K562 (cell line): ENCODE measurements around the gene TXNRD2. TPM values are rescaled to one million over a fixed set of nuclear protein-coding genes. Genes with fewer than 3 reads are reported as not detected.

Experiments
- ATAC-seq: fragments of 200-7000 bp; cut with Tn5 transposase; 3 replicates; pipeline ENCODE4 v1.9.1; 2020; ENCODE audit warnings: moderate library complexity
- BruUV-seq: library from RNA; stranded (reverse); fragments of 400-500 nt; replicated peaks from 2 replicates; lab custom pipeline; 2021; lab: Mats Ljungman, UMichigan
- CTCF ChIA-PET: fragments of 300-600 bp; formaldehyde crosslinking; extraction: SDS; loops from one replicate; lab custom pipeline; 2021; ENCODE audit warnings: low intra/inter-chr PET ratio; lab: Yijun Ruan, JAX
- POLR2A ChIA-PET: fragments of 300-600, 350-650 bp; sonication (Branson Sonifier 250); formaldehyde crosslinking; extraction: SDS; loops from one replicate; lab custom pipeline; 2021; ENCODE audit warnings: antibody characterized with exemption, inconsistent platforms; lab: Yijun Ruan, JAX
- DNase-seq, 4 experiments: peaks; one replicate each; pipeline versions ENCODE4 v3.0.0 to v3.0.0-alpha.2; 2011 to 2018; ENCODE audit warnings: low spot score in 3 of 4, mixed read lengths in 3 of 4; ENCODE audit errors: extremely low read depth in 1 of 4
- FAIRE-seq: peaks from 2 replicates; lab custom pipeline; 2011; peaks lifted over from hg19 to GRCh38; lab: Jason Lieb, UNC
- H2AFZ ChIP-seq: 2 replicates; pipeline ENCODE4 v1.6.0; 2011; ENCODE audit warnings: low read depth, low read length, control low read depth, inconsistent platforms
- H3K27ac ChIP-seq: fragments of 200-600 bp; 3 replicates; pipeline ENCODE4 v1.8.0; 2011; ENCODE audit warnings: low read depth, mild to moderate bottlenecking, control low read depth, inconsistent platforms, low read length, moderate library complexity, mixed read lengths; ENCODE audit errors: extremely low read depth
- H3K27me3 ChIP-seq, 2 experiments: fragments of 300-600 bp in 1 of 2; 2 replicates in 1 of 2; 3 replicates in 1 of 2; pipeline versions ENCODE4 v1.6.0 to v1.8.0; 2011; ENCODE audit warnings: inconsistent platforms in 2 of 2, low read length in 2 of 2, mild to moderate bottlenecking in 1 of 2, mixed read lengths in 1 of 2, moderate library complexity in 1 of 2; ENCODE audit not compliant: control insufficient read depth in 2 of 2, insufficient read depth in 2 of 2
- H3K36me3 ChIP-seq: fragments of 300-600 bp; 3 replicates; pipeline ENCODE4 v1.8.0; 2011; ENCODE audit warnings: mild to moderate bottlenecking, low read length, inconsistent platforms; ENCODE audit not compliant: control insufficient read depth, insufficient read depth
- H3K4me1 ChIP-seq, 2 experiments: fragments of 200-600 bp in 1 of 2; replicated peaks in 1 of 2; 2 replicates in 1 of 2; 3 replicates in 1 of 2; pipeline versions ENCODE4 v1.5.1 to v1.8.0; 2011; ENCODE audit warnings: inconsistent platforms in 2 of 2, low read length in 2 of 2, mild to moderate bottlenecking in 1 of 2, mixed read lengths in 1 of 2, moderate library complexity in 1 of 2; ENCODE audit not compliant: control insufficient read depth in 2 of 2, insufficient read depth in 2 of 2
- H3K4me2 ChIP-seq: 2 replicates; pipeline ENCODE4 v1.6.1; 2011; ENCODE audit warnings: low read length, control low read depth, inconsistent platforms, mixed read lengths; ENCODE audit not compliant: insufficient read depth
- H3K4me3 ChIP-seq: fragments of 200-600 bp; sonication (generic), shearing (Covaris generic); 2 replicates; pipeline ENCODE4 v1.5.1; 2016; ENCODE audit warnings: control low read depth, inconsistent platforms
- H3K79me2 ChIP-seq: fragments of 200-600 bp; 3 replicates; pipeline ENCODE4 v1.8.0; 2011; ENCODE audit warnings: low read length, inconsistent platforms; ENCODE audit not compliant: control insufficient read depth, insufficient read depth
- H3K9ac ChIP-seq, 2 experiments: 2 replicates each; pipeline versions ENCODE4 v1.6.0 to v1.6.1; 2011; ENCODE audit warnings: low read depth in 2 of 2, low read length in 2 of 2, control low read depth in 1 of 2, inconsistent platforms in 1 of 2, mild to moderate bottlenecking in 1 of 2, mixed read lengths in 1 of 2; ENCODE audit not compliant: insufficient read depth in 1 of 2
- H3K9me1 ChIP-seq: one replicate; pipeline ENCODE4 v1.6.0; 2011; ENCODE audit warnings: inconsistent platforms, mild to moderate bottlenecking, low read length, moderate library complexity; ENCODE audit not compliant: control insufficient read depth, insufficient read depth
- H3K9me3 ChIP-seq: replicated peaks from 2 replicates; pipeline ENCODE4 v1.5.1; 2011; ENCODE audit warnings: low read depth, low read length, inconsistent platforms; ENCODE audit not compliant: control insufficient read depth, insufficient read depth
- H4K20me1 ChIP-seq: replicated peaks from 2 replicates; pipeline ENCODE4 v1.6.1; 2011; ENCODE audit warnings: low read length, inconsistent platforms, mixed read lengths; ENCODE audit not compliant: control insufficient read depth, insufficient read depth
- ASH1L ChIP-seq: fragments of 450-650 bp; IDR thresholded peaks from 2 replicates; pipeline ENCODE4 v1.6.1; 2018; ENCODE audit warnings: borderline replicate concordance, mild to moderate bottlenecking, low read depth; ENCODE audit not compliant: partially characterized antibody
- ATF4 ChIP-seq: fragments of 450-650 bp; formaldehyde crosslinking; IDR thresholded peaks from 2 replicates; pipeline ENCODE4 v1.4.0; 2022; ENCODE audit warnings: mild to moderate bottlenecking, moderate library complexity
- BCL6 ChIP-seq: fragments of 250-450 bp; sonication (Bioruptor Pico); IDR thresholded peaks from 2 replicates; pipeline ENCODE4 v1.4.0; 2020
- BRD9 ChIP-seq: fragments of 450-650 bp; IDR thresholded peaks from 2 replicates; pipeline ENCODE4 v1.6.1; 2018; ENCODE audit warnings: low read depth; ENCODE audit not compliant: partially characterized antibody
- CEBPG ChIP-seq, 3 experiments: fragments of 200-800 bp in 1 of 3; sonication (Bioruptor generic) in 1 of 3; sonication (generic) in 1 of 3; formaldehyde crosslinking in 1 of 3; IDR thresholded peaks in 2 of 3; conservative IDR thresholded peaks in 1 of 3; 2 replicates each; pipeline versions ENCODE4 v1.6.1 to v1.8.0; 2016 to 2022; ENCODE audit warnings: missing compliant biosample characterization in 2 of 3, missing genetic modification characterization in 2 of 3, mild to moderate bottlenecking in 1 of 3, missing genetic modification reagents in 1 of 3
- DMBX1 ChIP-seq: fragments of 250-450 bp; sonication (Bioruptor Pico); IDR thresholded peaks from 2 replicates; pipeline ENCODE4 v1.8.0; 2022; ENCODE audit warnings: inconsistent platforms, mild to moderate bottlenecking, moderate library complexity, borderline replicate concordance
- EWSR1 ChIP-seq: fragments of 450-650 bp; IDR thresholded peaks from 2 replicates; pipeline ENCODE4 v1.6.1; 2018; ENCODE audit warnings: borderline replicate concordance, mild to moderate bottlenecking, low read depth, moderate library complexity; ENCODE audit not compliant: partially characterized antibody
- GABPB2 ChIP-seq: fragments of 250-450 bp; sonication (Bioruptor Pico); conservative IDR thresholded peaks from 2 replicates; pipeline ENCODE4 v1.5.1; 2021; ENCODE audit warnings: mild to moderate bottlenecking
- HDGF ChIP-seq: fragments of 450-650 bp; IDR thresholded peaks from 2 replicates; pipeline ENCODE4 v1.6.1; 2016
- MEF2A ChIP-seq: IDR thresholded peaks from 2 replicates; pipeline ENCODE4 v1.6.1; 2011; ENCODE audit warnings: low read depth, mild to moderate bottlenecking, low read length, moderate library complexity; ENCODE audit not compliant: control insufficient read depth
- MTA3 ChIP-seq: fragments of 450-650 bp; formaldehyde crosslinking; IDR thresholded peaks from 2 replicates; pipeline ENCODE4 v1.6.1; 2017; ENCODE audit warnings: mild to moderate bottlenecking, borderline replicate concordance
- RHOXF2B ChIP-seq: fragments of 250-450 bp; sonication (Bioruptor Pico); conservative IDR thresholded peaks from 2 replicates; pipeline ENCODE4 v1.5.1; 2021
- SIRT6 ChIP-seq: IDR thresholded peaks from one replicate; pipeline ENCODE4 v1.6.1; 2012; ENCODE audit warnings: low read depth, mild to moderate bottlenecking, control low read depth, inconsistent platforms, low read length, moderate library complexity
- SUPT5H ChIP-seq: fragments of 450-650 bp; IDR thresholded peaks from 2 replicates; pipeline ENCODE4 v1.6.1; 2016
- TGIF2 ChIP-seq: sonication (generic); formaldehyde crosslinking; IDR thresholded peaks from 2 replicates; pipeline ENCODE4 v1.8.1; 2022; ENCODE audit warnings: mild to moderate bottlenecking, missing genetic modification reagents, moderate library complexity
- TSC22D4 ChIP-seq: fragments of 450-650 bp; IDR thresholded peaks from 2 replicates; pipeline ENCODE4 v1.6.1; 2016; ENCODE audit warnings: missing genetic modification characterization, missing biosample characterization, control low read depth
- ZNF124 ChIP-seq: sonication (generic); formaldehyde crosslinking; IDR thresholded peaks from 2 replicates; pipeline ENCODE4 v1.8.1; 2022; ENCODE audit warnings: missing genetic modification reagents
- ZNF57 ChIP-seq: fragments of 450-650 bp; formaldehyde crosslinking; IDR thresholded peaks from 2 replicates; pipeline ENCODE4 v1.4.0; 2020; ENCODE audit warnings: mild to moderate bottlenecking, moderate library complexity
- ZNF764 ChIP-seq: fragments of 250-450 bp; sonication (Bioruptor Pico); IDR thresholded peaks from 2 replicates; pipeline ENCODE4 v1.4.0; 2020; ENCODE audit warnings: low read depth, mild to moderate bottlenecking, moderate library complexity
- WGBS: fragments of 100-300 bp; shearing (Covaris generic); methylation state at CpG from one replicate; pipeline ENCODE4 v1.1.6; 2016; ENCODE audit warnings: low coverage, mixed read lengths; ENCODE audit not compliant: insufficient coverage; ENCODE audit errors: missing lambda C conversion rate; 5-methylcytosine and 5-hydroxymethylcytosine counted together
- in situ Hi-C: fragments of 300-500 bp; cut with MboI; formaldehyde crosslinking; loops from 4 replicates; pipeline ENCODE4 v1.15.0; 2018; ENCODE audit warnings: inconsistent platforms, mixed read lengths
- intact Hi-C: fragments of 100-400 bp; cut with micrococcal nuclease; formaldehyde crosslinking; loops from 2 replicates; pipeline ENCODE4 v1.14.2; 2022
- polyA plus RNA-seq, 8 experiments: library from polyadenylated mRNA; depleted of rRNA in 4 of 8; stranded (reverse) in 5 of 8; unstranded in 3 of 8; fragments of >200 nt; fragmentation: Nextera tagmentation in 2 of 8; fragmentation: Illumina TruSeq in 1 of 8; extraction: Ambion mirVana in 2 of 8; extraction: Trizol in 1 of 8; gene quantifications; 2 replicates each; pipeline versions ENCODE4 v1.2.1 to v1.2.3, GENCODE V29; 2011 to 2014; ENCODE audit warnings: inconsistent platforms in 1 of 8, missing spikeins in 1 of 8
- total RNA-seq, 7 experiments: library from RNA; depleted of rRNA in 6 of 7; stranded (reverse); fragments of >200 nt in 6 of 7; fragmentation: Illumina TruSeq in 2 of 7; extraction: Trizol in 2 of 7; gene quantifications; 2 replicates each; pipeline versions ENCODE4 v1.2.1 to v1.2.3, GENCODE V29; 2011 to 2021; ENCODE audit warnings: low replicate concordance in 1 of 7
- TF ChIP-seq, protein P1 (sequence below): IDR thresholded peaks from 2 replicates; pipeline ENCODE4 v1.6.1; 2014; ENCODE audit warnings: antibody characterized with exemption
- TF ChIP-seq, protein P2 (sequence below): fragments of 250-450 bp; sonication (Bioruptor Pico); IDR thresholded peaks from 2 replicates; pipeline ENCODE4 v1.8.0; 2021; ENCODE audit warnings: moderate library complexity, mild to moderate bottlenecking, inconsistent platforms

The TXNRD2 gene
- total and polyA plus RNA-seq, 9 of the 15 experiments (the other 6 are each of a cell fraction or from before 2014, with no cell fraction given) = 3.3 to 80.2 (median 49.4) TPM

DNA sequence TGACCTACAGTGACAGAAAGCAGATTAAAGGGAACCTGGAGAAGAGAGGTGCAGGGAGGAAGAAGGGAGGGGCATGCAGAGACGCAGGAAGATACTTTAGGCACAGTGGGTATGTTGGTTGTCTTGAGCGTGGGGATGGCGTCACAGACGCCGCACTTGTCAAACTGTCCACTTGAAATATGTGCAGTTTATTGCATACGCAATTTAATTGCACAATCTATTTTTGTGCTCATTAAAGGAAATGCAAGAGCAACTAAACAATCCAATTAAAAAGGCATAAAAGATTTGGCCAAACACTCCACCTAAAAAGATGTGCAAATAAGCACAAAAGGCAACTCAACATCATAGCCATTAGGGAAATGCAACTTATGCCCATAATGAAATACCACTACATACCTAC, 103.7 kb downstream of the TXNRD2 start:
- Histone ChIP-seq H3K9me1 (peaks cover 4% of the 10 kb centered on the region), H3K4me3 (no peak overlapping the region), H3K4me2 (no peak overlapping the region), H2AFZ (no peak overlapping the region), H3K36me3 (no peaks in the 10 kb centered on the region), H3K27me3 (no peaks in the 10 kb centered on the region), H3K4me1 (peaks cover 0 to 4% of the 10 kb centered on the region in 2 experiments; a peak in 2 of 5 replicates), H4K20me1 (peaks cover 16% of the 10 kb centered on the region), H3K9me3 (no peaks in the 10 kb centered on the region), H3K9ac (no peak overlapping the region), H3K27ac (no peak overlapping the region), H3K79me2 (no peaks in the 10 kb centered on the region)
- FAIRE-seq (no peak), DNase-seq (no peak), ATAC-seq (no peak)
- in situ Hi-C loops = no loop called here
- ChIA-PET POLR2A (interaction anchor here (0.6 to 2.7 kb wide), 3 partner anchors 11 to 549 kb away, joined by 3 to 10 read pairs (median 4); partner anchors contain the start of genes GNB1L and RTL10), CTCF (no interaction called here)
- intact Hi-C loops = no loop called here
- 79% methylated on average over 6 of the region's 6 CpGs for WGBS
- BruUV-seq = no TSS peak
- no peak for TF ChIP-seq HDGF
- no peak for TF ChIP-seq BCL6 (CRISPR knock-in tag)
- no peak for TF ChIP-seq EWSR1
- TF ChIP-seq SUPT5H = no peak
- TF ChIP-seq, protein P1, sequence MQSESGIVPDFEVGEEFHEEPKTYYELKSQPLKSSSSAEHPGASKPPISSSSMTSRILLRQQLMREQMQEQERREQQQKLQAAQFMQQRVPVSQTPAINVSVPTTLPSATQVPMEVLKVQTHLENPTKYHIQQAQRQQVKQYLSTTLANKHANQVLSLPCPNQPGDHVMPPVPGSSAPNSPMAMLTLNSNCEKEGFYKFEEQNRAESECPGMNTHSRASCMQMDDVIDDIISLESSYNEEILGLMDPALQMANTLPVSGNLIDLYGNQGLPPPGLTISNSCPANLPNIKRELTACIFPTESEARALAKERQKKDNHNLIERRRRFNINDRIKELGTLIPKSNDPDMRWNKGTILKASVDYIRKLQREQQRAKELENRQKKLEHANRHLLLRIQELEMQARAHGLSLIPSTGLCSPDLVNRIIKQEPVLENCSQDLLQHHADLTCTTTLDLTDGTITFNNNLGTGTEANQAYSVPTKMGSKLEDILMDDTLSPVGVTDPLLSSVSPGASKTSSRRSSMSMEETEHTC = no peak
- TF ChIP-seq DMBX1 = no peak
- TF ChIP-seq SIRT6 = no peak
- no peak for TF ChIP-seq ZNF124 (CRISPR knock-in tag)
- TF ChIP-seq, protein P2, sequence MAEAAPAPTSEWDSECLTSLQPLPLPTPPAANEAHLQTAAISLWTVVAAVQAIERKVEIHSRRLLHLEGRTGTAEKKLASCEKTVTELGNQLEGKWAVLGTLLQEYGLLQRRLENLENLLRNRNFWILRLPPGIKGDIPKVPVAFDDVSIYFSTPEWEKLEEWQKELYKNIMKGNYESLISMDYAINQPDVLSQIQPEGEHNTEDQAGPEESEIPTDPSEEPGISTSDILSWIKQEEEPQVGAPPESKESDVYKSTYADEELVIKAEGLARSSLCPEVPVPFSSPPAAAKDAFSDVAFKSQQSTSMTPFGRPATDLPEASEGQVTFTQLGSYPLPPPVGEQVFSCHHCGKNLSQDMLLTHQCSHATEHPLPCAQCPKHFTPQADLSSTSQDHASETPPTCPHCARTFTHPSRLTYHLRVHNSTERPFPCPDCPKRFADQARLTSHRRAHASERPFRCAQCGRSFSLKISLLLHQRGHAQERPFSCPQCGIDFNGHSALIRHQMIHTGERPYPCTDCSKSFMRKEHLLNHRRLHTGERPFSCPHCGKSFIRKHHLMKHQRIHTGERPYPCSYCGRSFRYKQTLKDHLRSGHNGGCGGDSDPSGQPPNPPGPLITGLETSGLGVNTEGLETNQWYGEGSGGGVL (CRISPR knock-in tag) = 0 out of 2 replicates have a peak, but pooled peaks have one; percentile 5
- TF ChIP-seq TSC22D4 (tag) = 0 out of 2 replicates have a peak, but pooled peaks have one; percentile 59
- TF ChIP-seq TGIF2 = no peak
- no peak for TF ChIP-seq BRD9
- no peak for TF ChIP-seq RHOXF2B (CRISPR knock-in tag)
- no peak for TF ChIP-seq ZNF764 (CRISPR knock-in tag)
- no peak for TF ChIP-seq ATF4
- TF ChIP-seq CEBPG (CRISPR knock-in tag; IDR thresholded peaks at IDR 0.05) = peak; percentile 47; the same call in 1 of the 2 replicates
- peak; percentile 71 to 75; a peak in 3 of 4 replicates for TF ChIP-seq CEBPG (tag; conservative IDR thresholded peaks at IDR 0.05 in 1 of 2, IDR thresholded peaks at IDR 0.05 in 1 of 2)
- no peak for TF ChIP-seq ZNF57 (CRISPR knock-in tag)
- no peak for TF ChIP-seq MTA3
- TF ChIP-seq ASH1L = no peak
- TF ChIP-seq MEF2A = no peak
- no peak for TF ChIP-seq GABPB2 (CRISPR knock-in tag)
